CD14-positive monocyte (primary cell): Measurements from ENCODE around the gene FGF5. TPM values are rescaled to one million over a fixed set of nuclear protein-coding genes. Genes with fewer than 3 reads are reported as not detected.

Source experiments
- DNase-seq, 3 donors: peaks; one replicate each; pipeline ENCODE4 v3.0.0-alpha.2; 2011 to 2022
- H2AFZ ChIP-seq: 2 replicates; pipeline ENCODE4 v1.6.0; 2012; ENCODE audit warnings: mild to moderate bottlenecking, low read depth, low read length, inconsistent platforms; ENCODE audit not compliant: insufficient read depth, poor library complexity, severe bottlenecking
- H3K27ac ChIP-seq, 2 donors: 1 replicate in 1 of 2; 2 replicates in 1 of 2; pipeline ENCODE4 v1.5.1; 2012 to 2013; ENCODE audit warnings: low read length in 2 of 2, control low read depth in 1 of 2, inconsistent platforms in 1 of 2, low read depth in 1 of 2, mild to moderate bottlenecking in 1 of 2
- H3K27me3 ChIP-seq, 2 donors: one replicate each; pipeline versions ENCODE4 v1.6.0 to v1.6.1; 2011 to 2013; ENCODE audit warnings: low read length in 2 of 2; ENCODE audit not compliant: control insufficient read depth in 2 of 2, insufficient read depth in 2 of 2
- H3K36me3 ChIP-seq, 2 donors: replicated peaks in 1 of 2; 1 replicate in 1 of 2; 2 replicates in 1 of 2; pipeline versions ENCODE4 v1.5.1 to v1.6.1; 2012 to 2013; ENCODE audit warnings: low read length in 2 of 2, control low read depth in 1 of 2, inconsistent platforms in 1 of 2, mild to moderate bottlenecking in 1 of 2; ENCODE audit not compliant: insufficient read depth in 2 of 2, control insufficient read depth in 1 of 2
- H3K4me1 ChIP-seq, 2 donors: 1 replicate in 1 of 2; 2 replicates in 1 of 2; pipeline versions ENCODE4 v1.5.1 to v1.6.1; 2012 to 2013; ENCODE audit warnings: low read length in 2 of 2, control low read depth in 1 of 2, inconsistent platforms in 1 of 2, mild to moderate bottlenecking in 1 of 2, moderate library complexity in 1 of 2; ENCODE audit not compliant: insufficient read depth in 2 of 2, control insufficient read depth in 1 of 2
- H3K4me2 ChIP-seq: replicated peaks from 2 replicates; pipeline ENCODE3; 2012; ENCODE audit warnings: low read length, moderate library complexity, mild to moderate bottlenecking; ENCODE audit not compliant: poor library complexity, severe bottlenecking; ENCODE audit errors: extremely low read depth
- H3K4me3 ChIP-seq, 3 experiments: fragments of 200-600 bp in 1 of 3; sonication (generic) in 1 of 3; replicated peaks in 1 of 3; 1 replicate in 2 of 3; 2 replicates in 1 of 3; pipeline ENCODE4 v1.5.1; 2011 to 2013; ENCODE audit warnings: low read length in 3 of 3, mild to moderate bottlenecking in 3 of 3, control low read depth in 2 of 3, low read depth in 2 of 3, inconsistent platforms in 1 of 3, moderate library complexity in 1 of 3
- H3K79me2 ChIP-seq: 2 replicates; pipeline ENCODE4 v1.6.0; 2012; ENCODE audit warnings: mild to moderate bottlenecking, control low read depth, inconsistent platforms, low read length, moderate library complexity; ENCODE audit not compliant: insufficient read depth
- H3K9ac ChIP-seq: 2 replicates; pipeline ENCODE4 v1.6.0; 2017; ENCODE audit warnings: low read length, mild to moderate bottlenecking; ENCODE audit not compliant: insufficient read depth, poor library complexity, severe bottlenecking
- H3K9me3 ChIP-seq, 2 donors: replicated peaks in 1 of 2; 1 replicate in 1 of 2; 2 replicates in 1 of 2; pipeline versions ENCODE4 v1.5.1 to v1.6.1; 2012 to 2013; ENCODE audit warnings: low read length in 2 of 2, control low read depth in 1 of 2; ENCODE audit not compliant: control insufficient read depth in 1 of 2, insufficient read depth in 1 of 2
- H4K20me1 ChIP-seq: 2 replicates; pipeline ENCODE4 v1.6.0; 2012; ENCODE audit warnings: mild to moderate bottlenecking, low read length, control low read depth, moderate library complexity; ENCODE audit not compliant: insufficient read depth
- H3K27ac Mint-ChIP-seq, 7 donors: one replicate each; pipeline ENCODE4 v1.8.0; 2020; ENCODE audit warnings: mild to moderate bottlenecking in 7 of 7, mixed read lengths in 7 of 7, moderate library complexity in 6 of 7, inconsistent platforms in 2 of 7
- H3K27me3 Mint-ChIP-seq, 3 donors: one replicate each; pipeline ENCODE4 v1.8.0; 2021 to 2022; ENCODE audit warnings: low read depth in 3 of 3, mild to moderate bottlenecking in 3 of 3, mixed read lengths in 3 of 3, moderate library complexity in 3 of 3, inconsistent platforms in 1 of 3
- H3K36me3 Mint-ChIP-seq, 2 donors: one replicate each; pipeline ENCODE4 v1.8.0; 2020; ENCODE audit warnings: mixed read lengths in 2 of 2, inconsistent platforms in 1 of 2, mild to moderate bottlenecking in 1 of 2
- H3K4me1 Mint-ChIP-seq: one replicate; pipeline ENCODE4 v1.8.0; 2020; ENCODE audit warnings: mild to moderate bottlenecking, mixed read lengths
- H3K4me3 Mint-ChIP-seq, 2 donors: one replicate each; pipeline ENCODE4 v1.8.0; 2020; ENCODE audit warnings: mild to moderate bottlenecking in 2 of 2, mixed read lengths in 2 of 2, moderate library complexity in 1 of 2
- H3K9me3 Mint-ChIP-seq, 7 donors: one replicate each; pipeline ENCODE4 v1.8.0; 2020 to 2022; ENCODE audit warnings: mixed read lengths in 7 of 7, mild to moderate bottlenecking in 6 of 7, moderate library complexity in 6 of 7, inconsistent platforms in 2 of 7
- CTCF ChIP-seq: fragments of 200-600 bp; IDR thresholded peaks from one replicate; pipeline ENCODE4 v1.8.0; 2022; ENCODE audit warnings: antibody characterized with exemption, mild to moderate bottlenecking
- WGBS: methylation state at CpG from one replicate; pipeline ENCODE4 v1.1.5; 2013; ENCODE audit warnings: missing lambda C conversion rate; ENCODE audit not compliant: insufficient coverage; 5-methylcytosine and 5-hydroxymethylcytosine counted together
- intact Hi-C, 2 donors: fragments of 100-400 bp; cut with micrococcal nuclease; formaldehyde crosslinking; loops; one replicate each; pipeline versions ENCODE4 v1.15.0 to v1.15.1; 2023
- polyA minus RNA-seq: library from RNA; depleted of rRNA, polyadenylated mRNA; stranded (reverse); fragments of >200 nt; gene quantifications from 2 replicates; pipeline ENCODE4 v1.2.3, GENCODE V29; 2012
- polyA plus RNA-seq, 3 donors: library from polyadenylated mRNA; depleted of rRNA in 1 of 3; unstranded in 2 of 3; stranded (reverse) in 1 of 3; fragments of 300-500 nt in 2 of 3; fragments of >200 nt in 1 of 3; fragmentation: Illumina TruSeq in 2 of 3; gene quantifications; 1 replicate in 2 of 3; 2 replicates in 1 of 3; pipeline ENCODE4 v1.2.3, GENCODE V29; 2012 to 2021
- total RNA-seq, 12 experiments: library from RNA in 1 of 12; stranded (reverse) in 1 of 12; fragments of 120-200 nt in 1 of 12; gene quantifications; one replicate each; pipeline ENCODE4 v1.2.4 and lab custom pipeline; 2013 to 2026; ENCODE audit warnings: mixed read lengths in 6 of 12, inconsistent platforms in 1 of 12

The FGF5 gene, protein sequence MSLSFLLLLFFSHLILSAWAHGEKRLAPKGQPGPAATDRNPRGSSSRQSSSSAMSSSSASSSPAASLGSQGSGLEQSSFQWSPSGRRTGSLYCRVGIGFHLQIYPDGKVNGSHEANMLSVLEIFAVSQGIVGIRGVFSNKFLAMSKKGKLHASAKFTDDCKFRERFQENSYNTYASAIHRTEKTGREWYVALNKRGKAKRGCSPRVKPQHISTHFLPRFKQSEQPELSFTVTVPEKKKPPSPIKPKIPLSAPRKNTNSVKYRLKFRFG
- total RNA-seq (2013), result not detected
- polyA plus RNA-seq, result not detected
- polyA minus RNA-seq, result not detected in 2 replicates
- 0 to 1.8 (median 0.08) reads per million in 11 experiments for total RNA-seq (lab: John Stamatoyannopoulos, UW)

GRCh38 chr4:80266253-80266901 is at the start of gene FGF5:
Gene FGF5 (plus strand): TSS chr4:80266664. CDS start chr4:80266825, 161 bp downstream.
- under 1% methylated on average over 42 of the region's 50 CpGs for WGBS

More at GRCh38 chr4:80266253-80266901, at the start of gene FGF5:
- peak within 1 kb of the TSS; percentile 51 for H2AFZ ChIP-seq
- H3K27me3 ChIP-seq, result peaks cover 59 to 95% of the 10 kb centered on the region in 2 donors
- H3K4me2 ChIP-seq, result peak within 1 kb of the TSS; percentile 67
- DNase-seq, result peak in 1 of 3 donors; percentile 6
- intact Hi-C loops, result no loop called here
- Mint-ChIP-seq H3K4me3 (peak within 1 kb of the TSS; percentile 62 to 93), H3K4me1 (peaks cover 24% of the 10 kb centered on the region), H3K9me3 (peaks cover 0 to 26% (median 11%) of the 10 kb centered on the region in 7 donors), H3K27me3 (peaks cover 72 to 84% (median 83%) of the 10 kb centered on the region in 3 donors), H3K36me3 (peaks cover 0 to 2% of the 10 kb centered on the region in 2 donors), H3K27ac (no peak within 1 kb of the TSS)
- H3K9me3 ChIP-seq, result peaks cover 5 to 49% of the 10 kb centered on the region in 2 donors
- H3K4me3 ChIP-seq, result peak within 1 kb of the TSS in 1 of 3 experiments; percentile 61
- TF ChIP-seq CTCF, result no peak
- H3K4me1 ChIP-seq, result peaks cover 8 to 17% of the 10 kb centered on the region in 2 donors
- no peak within 1 kb of the TSS for H3K27ac ChIP-seq
- no peaks in the 10 kb centered on the region for H3K36me3 ChIP-seq
- no peaks in the 10 kb centered on the region for H4K20me1 ChIP-seq
- H3K79me2 ChIP-seq, result no peaks in the 10 kb centered on the region
- H3K9ac ChIP-seq, result peak within 1 kb of the TSS; percentile 8
